Astrocyte (in vitro differentiated cells and primary cell): Measurements from ENCODE around the gene SEC31A.
"Not testable (repeated sequence)": the region's sequence is repeated elsewhere in the genome, so short reads cannot be mapped to it uniquely, and the experiment has no call there.

Experiments used
- CTCF ChIP-seq: IDR thresholded peaks from 2 replicates; pipeline ENCODE4 v1.5.1; 2011; ENCODE audit warnings: low read depth, mild to moderate bottlenecking, inconsistent platforms, low read length, moderate library complexity; ENCODE audit not compliant: insufficient read depth
- EZH2 ChIP-seq: IDR thresholded peaks from 2 replicates; pipeline ENCODE4 v1.6.1; 2012; ENCODE audit warnings: mild to moderate bottlenecking, low read length, inconsistent platforms; ENCODE audit not compliant: insufficient read depth

- TF ChIP-seq CTCF, EZH2: not testable (repeated sequence)
These were observed 24.9 kb downstream of the SEC31A start for GRCh38 chr4:82866033-82866432.
